ENCODE measurements around the gene CCL22.

- TF ChIP-seq CTCF (IDR thresholded peaks at IDR 0.05) (no peak), EZH2phosphoT487 (IDR thresholded peaks at IDR 0.05) (no peak), EZH2 (IDR thresholded peaks at IDR 0.05) (no peak)
Observed at GRCh38 chr16:57403965-57404817, 45.6 kb downstream of the CCL22 start, which contains the start of gene CCL17.

Data from neural progenitor cell (in vitro differentiated cells).